Measurements from ENCODE around the gene GJA3. TPM values are rescaled to one million over a fixed set of nuclear protein-coding genes. Genes with fewer than 3 reads are reported as not detected.

The GJA3 gene
- total and polyA plus RNA-seq, 10 of the 15 experiments (the other 5 are each of a cell fraction or from before 2014, with no cell fraction given): 0.03 to 0.11 (median 0.04) TPM; not detected in 5

DNA sequence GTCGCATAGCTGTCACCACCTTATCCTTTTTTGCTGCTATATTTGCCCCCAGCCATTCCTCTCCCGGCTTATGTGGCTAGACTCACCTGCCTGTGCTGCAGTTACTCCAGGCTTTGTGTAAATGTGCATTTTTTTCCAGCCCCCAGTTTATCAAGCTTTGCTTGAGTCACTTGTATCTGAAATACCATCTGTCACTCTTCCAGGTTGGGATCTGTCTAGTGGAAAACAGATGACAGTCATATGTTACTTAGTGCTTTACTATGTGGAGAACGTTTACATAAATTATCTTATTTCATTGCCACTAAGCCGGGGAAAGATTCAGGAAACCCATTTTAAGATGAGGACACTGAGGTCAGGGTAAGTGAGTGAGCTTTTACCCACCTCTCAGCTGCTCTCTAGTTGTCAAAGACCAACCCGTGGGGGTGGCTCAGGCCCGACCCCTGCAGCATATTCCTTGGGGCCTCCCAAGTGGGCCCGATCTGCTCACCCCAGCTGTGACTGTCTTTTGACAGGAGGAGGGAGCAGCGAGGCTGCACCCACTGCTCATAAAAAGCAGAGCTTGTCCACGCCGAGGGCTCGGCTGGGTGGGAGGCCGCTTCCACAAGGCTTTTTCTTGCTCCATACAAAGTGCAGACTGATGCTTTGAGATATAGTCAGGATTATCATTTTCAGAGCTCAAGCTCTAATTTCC lies 24.7 kb upstream of the GJA3 start:
- CTCF ChIA-PET: interaction anchor here (0.6 to 9.6 kb wide), 7 partner anchors 10 to 761 kb away, joined by 3 to 67 read pairs (median 3); no protein-coding TSS in a partner anchor

More for the DNA sequence above, 24.7 kb upstream of the GJA3 start:
- Histone ChIP-seq H3K27ac (ENCODE audit: control insufficient read depth, insufficient read depth) (no peak overlapping the region), H3K9ac (ENCODE audit: control insufficient read depth, insufficient read depth, low read length) (no peak overlapping the region), H3K27me3 (replicated peaks in 1 of 2; ENCODE audit: control insufficient read depth in 2 of 2, insufficient read depth in 2 of 2, low read length in 1 of 2) (no peaks in the 10 kb centered on the region), H3K9me3 (replicated peaks; ENCODE audit: control insufficient read depth, insufficient read depth, low read length) (no peaks in the 10 kb centered on the region), H3K4me3 (no peak overlapping the region), H3K79me2 (ENCODE audit: control insufficient read depth, insufficient read depth, low read length) (no peaks in the 10 kb centered on the region), H3K4me1 (ENCODE audit: control insufficient read depth, insufficient read depth, low read length) (no peaks in the 10 kb centered on the region), H4K20me1 (ENCODE audit: control insufficient read depth, insufficient read depth) (no peaks in the 10 kb centered on the region), H3K36me3 (ENCODE audit: control insufficient read depth in 2 of 2, insufficient read depth in 2 of 2, low read length in 1 of 2) (no peaks in the 10 kb centered on the region), H3K4me2 (ENCODE audit: control insufficient read depth, insufficient read depth) (no peak overlapping the region), H2AFZ (ENCODE audit: control insufficient read depth, low read depth, low read length) (no peak overlapping the region)
- FAIRE-seq (no peak), DNase-seq (ENCODE audit: low read depth, low spot score) (no peak), ATAC-seq (no peak)
- WGBS (ENCODE audit: insufficient coverage, insufficient replicate concordance, low lambda C conversion rate, missing lambda C conversion rate): 43% methylated on average over 12 of the region's 12 CpGs
- TF ChIP-seq BRCA1 (IDR thresholded peaks at IDR 0.05; ENCODE audit: low read depth, low read length): no peak
- no peak for TF ChIP-seq SMAD1 (IDR thresholded peaks at IDR 0.05; ENCODE audit: low read depth, partially characterized antibody)
- TF ChIP-seq SMC3 (IDR thresholded peaks at IDR 0.05; ENCODE audit: borderline replicate concordance, low read length): no peak
- TF ChIP-seq RBBP5 (conservative IDR thresholded peaks at IDR 0.05): no peak
- TF ChIP-seq ZNF274 (IDR thresholded peaks at IDR 0.05; ENCODE audit: insufficient read depth, insufficient read length): no peak
- no peak for TF ChIP-seq POU2F2 (IDR thresholded peaks at IDR 0.05; ENCODE audit: borderline replicate concordance, low read depth, low read length)
- no peak for TF ChIP-seq SUPT20H (IDR thresholded peaks at IDR 0.05; ENCODE audit: borderline replicate concordance, control insufficient read depth, low read depth, low read length)
- TF ChIP-seq, protein P1, sequence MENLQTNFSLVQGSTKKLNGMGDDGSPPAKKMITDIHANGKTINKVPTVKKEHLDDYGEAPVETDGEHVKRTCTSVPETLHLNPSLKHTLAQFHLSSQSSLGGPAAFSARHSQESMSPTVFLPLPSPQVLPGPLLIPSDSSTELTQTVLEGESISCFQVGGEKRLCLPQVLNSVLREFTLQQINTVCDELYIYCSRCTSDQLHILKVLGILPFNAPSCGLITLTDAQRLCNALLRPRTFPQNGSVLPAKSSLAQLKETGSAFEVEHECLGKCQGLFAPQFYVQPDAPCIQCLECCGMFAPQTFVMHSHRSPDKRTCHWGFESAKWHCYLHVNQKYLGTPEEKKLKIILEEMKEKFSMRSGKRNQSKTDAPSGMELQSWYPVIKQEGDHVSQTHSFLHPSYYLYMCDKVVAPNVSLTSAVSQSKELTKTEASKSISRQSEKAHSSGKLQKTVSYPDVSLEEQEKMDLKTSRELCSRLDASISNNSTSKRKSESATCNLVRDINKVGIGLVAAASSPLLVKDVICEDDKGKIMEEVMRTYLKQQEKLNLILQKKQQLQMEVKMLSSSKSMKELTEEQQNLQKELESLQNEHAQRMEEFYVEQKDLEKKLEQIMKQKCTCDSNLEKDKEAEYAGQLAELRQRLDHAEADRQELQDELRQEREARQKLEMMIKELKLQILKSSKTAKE (IDR thresholded peaks at IDR 0.05; ENCODE audit: low read depth, poor library complexity, severe bottlenecking): no peak
- TF ChIP-seq, protein P2, sequence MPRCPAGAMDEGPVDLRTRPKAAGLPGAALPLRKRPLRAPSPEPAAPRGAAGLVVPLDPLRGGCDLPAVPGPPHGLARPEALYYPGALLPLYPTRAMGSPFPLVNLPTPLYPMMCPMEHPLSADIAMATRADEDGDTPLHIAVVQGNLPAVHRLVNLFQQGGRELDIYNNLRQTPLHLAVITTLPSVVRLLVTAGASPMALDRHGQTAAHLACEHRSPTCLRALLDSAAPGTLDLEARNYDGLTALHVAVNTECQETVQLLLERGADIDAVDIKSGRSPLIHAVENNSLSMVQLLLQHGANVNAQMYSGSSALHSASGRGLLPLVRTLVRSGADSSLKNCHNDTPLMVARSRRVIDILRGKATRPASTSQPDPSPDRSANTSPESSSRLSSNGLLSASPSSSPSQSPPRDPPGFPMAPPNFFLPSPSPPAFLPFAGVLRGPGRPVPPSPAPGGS (IDR thresholded peaks at IDR 0.05; ENCODE audit: borderline replicate concordance, insufficient read depth, low read depth, low read length, poor library complexity, severe bottlenecking): no peak
- TF ChIP-seq BMI1 (IDR thresholded peaks at IDR 0.05; ENCODE audit: borderline replicate concordance): no peak
- TF ChIP-seq, protein P3, sequence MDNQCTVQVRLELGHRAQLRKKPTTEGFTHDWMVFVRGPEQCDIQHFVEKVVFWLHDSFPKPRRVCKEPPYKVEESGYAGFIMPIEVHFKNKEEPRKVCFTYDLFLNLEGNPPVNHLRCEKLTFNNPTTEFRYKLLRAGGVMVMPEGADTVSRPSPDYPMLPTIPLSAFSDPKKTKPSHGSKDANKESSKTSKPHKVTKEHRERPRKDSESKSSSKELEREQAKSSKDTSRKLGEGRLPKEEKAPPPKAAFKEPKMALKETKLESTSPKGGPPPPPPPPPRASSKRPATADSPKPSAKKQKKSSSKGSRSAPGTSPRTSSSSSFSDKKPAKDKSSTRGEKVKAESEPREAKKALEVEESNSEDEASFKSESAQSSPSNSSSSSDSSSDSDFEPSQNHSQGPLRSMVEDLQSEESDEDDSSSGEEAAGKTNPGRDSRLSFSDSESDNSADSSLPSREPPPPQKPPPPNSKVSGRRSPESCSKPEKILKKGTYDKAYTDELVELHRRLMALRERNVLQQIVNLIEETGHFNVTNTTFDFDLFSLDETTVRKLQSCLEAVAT (IDR thresholded peaks at IDR 0.05): no peak
- no TSS peak for BruUV-seq (replicated peaks)
- ChIA-PET SMC1A (ENCODE audit: uncharacterized antibody, unreplicated experiment) (interaction anchor here (0.6 to 1.2 kb wide), 5 partner anchors 11 to 309 kb away, joined by 3 to 6 read pairs (median 3); no protein-coding TSS in a partner anchor), POLR2A (no interaction called here), RAD21 (ENCODE audit: unreplicated experiment) (interaction anchor here (1.3 kb wide), 1 partner anchor 12 kb away, joined by 4 read pairs; no protein-coding TSS in a partner anchor)
- in situ Hi-C loops (cut with MboI) (loop anchor here (5.0 to 25.0 kb wide), 2 partner anchors 297 to 652 kb away; no protein-coding TSS in a partner anchor), intact Hi-C loops (cut with micrococcal nuclease; ENCODE audit: unreplicated experiment) (no loop called here)

All from GM12878 (cell line).